Left ventricle myocardium inferior (tissue), 1 donor: ENCODE results near the gene INAFM2. TPM values are rescaled to one million over a fixed set of nuclear protein-coding genes. Genes with fewer than 3 reads are reported as not detected.

ENCODE experiments used
- DNase-seq: peaks from one replicate; pipeline ENCODE4 v3.0.0-alpha.2; 2020
- H3K27ac ChIP-seq: fragments of 200-600 bp; replicated peaks from 2 replicates; pipeline ENCODE4 v1.8.0; 2021
- H3K27me3 ChIP-seq: fragments of 200-600 bp; 2 replicates; pipeline ENCODE4 v1.8.0; 2021; ENCODE audit warnings: low read depth
- H3K36me3 ChIP-seq: fragments of 200-600 bp; 2 replicates; pipeline ENCODE4 v1.8.0; 2021
- H3K4me1 ChIP-seq: fragments of 200-600 bp; 2 replicates; pipeline ENCODE4 v1.8.0; 2021
- H3K4me3 ChIP-seq: fragments of 200-600 bp; 2 replicates; pipeline ENCODE4 v1.8.0; 2021; ENCODE audit warnings: mild to moderate bottlenecking, moderate library complexity
- H3K9me3 ChIP-seq: fragments of 200-600 bp; replicated peaks from 2 replicates; pipeline ENCODE4 v1.8.0; 2021
- intact Hi-C: fragments of 100-400 bp; cut with micrococcal nuclease; formaldehyde crosslinking; loops from one replicate; pipeline ENCODE4 v1.11.0; 2022
- total RNA-seq: library from RNA; stranded (reverse); fragmentation: NEBNext Ultra II Directional; extraction: Animal tissue kit (Norgen Biotek cat#: 25700); gene quantifications from one replicate; pipeline ENCODE4 v1.2.1, GENCODE V29; 2021
- TF ChIP-seq, protein P1 (sequence below): fragments of 200-600 bp; IDR thresholded peaks from 2 replicates; pipeline ENCODE4 v1.8.0; 2021; ENCODE audit warnings: antibody characterized with exemption, mild to moderate bottlenecking, borderline replicate concordance
- donor health status: DM: no; HTN: yes; CAD: no; lungs with severe emphysema.

INAFM2 gene
- total RNA-seq, 1 donor from 2014 or later: 52.7 TPM

- no peaks in the 10 kb centered on the region for H3K27me3 ChIP-seq
- DNase-seq: no peak
- no peaks in the 10 kb centered on the region for H3K9me3 ChIP-seq
- H3K36me3 ChIP-seq: no peaks in the 10 kb centered on the region
- peak overlapping the region; percentile 57 for H3K4me3 ChIP-seq
- H3K4me1 ChIP-seq: peaks cover 36% of the 10 kb centered on the region
- H3K27ac ChIP-seq: peak overlapping the region; percentile 95
- TF ChIP-seq, protein P1, sequence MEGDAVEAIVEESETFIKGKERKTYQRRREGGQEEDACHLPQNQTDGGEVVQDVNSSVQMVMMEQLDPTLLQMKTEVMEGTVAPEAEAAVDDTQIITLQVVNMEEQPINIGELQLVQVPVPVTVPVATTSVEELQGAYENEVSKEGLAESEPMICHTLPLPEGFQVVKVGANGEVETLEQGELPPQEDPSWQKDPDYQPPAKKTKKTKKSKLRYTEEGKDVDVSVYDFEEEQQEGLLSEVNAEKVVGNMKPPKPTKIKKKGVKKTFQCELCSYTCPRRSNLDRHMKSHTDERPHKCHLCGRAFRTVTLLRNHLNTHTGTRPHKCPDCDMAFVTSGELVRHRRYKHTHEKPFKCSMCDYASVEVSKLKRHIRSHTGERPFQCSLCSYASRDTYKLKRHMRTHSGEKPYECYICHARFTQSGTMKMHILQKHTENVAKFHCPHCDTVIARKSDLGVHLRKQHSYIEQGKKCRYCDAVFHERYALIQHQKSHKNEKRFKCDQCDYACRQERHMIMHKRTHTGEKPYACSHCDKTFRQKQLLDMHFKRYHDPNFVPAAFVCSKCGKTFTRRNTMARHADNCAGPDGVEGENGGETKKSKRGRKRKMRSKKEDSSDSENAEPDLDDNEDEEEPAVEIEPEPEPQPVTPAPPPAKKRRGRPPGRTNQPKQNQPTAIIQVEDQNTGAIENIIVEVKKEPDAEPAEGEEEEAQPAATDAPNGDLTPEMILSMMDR: no peak
- intact Hi-C loops: no loop called here
Observed at GRCh38 chr15:40367371-40367685, 43.8 kb downstream of the INAFM2 start.

GRCh38 chr15:40367686-40368611, 44.5 kb downstream of the INAFM2 start:
- no peaks in the 10 kb centered on the region for H3K9me3 ChIP-seq
- H3K36me3 ChIP-seq: no peaks in the 10 kb centered on the region
- TF ChIP-seq, protein P1: peak; percentile 92
- H3K27ac ChIP-seq: peak overlapping the region; percentile 95
- peak overlapping the region; percentile 57 for H3K4me3 ChIP-seq
- H3K27me3 ChIP-seq: no peaks in the 10 kb centered on the region
- peak; percentile 82 for DNase-seq
- peaks cover 40% of the 10 kb centered on the region for H3K4me1 ChIP-seq
- intact Hi-C loops: no loop called here

DNA sequence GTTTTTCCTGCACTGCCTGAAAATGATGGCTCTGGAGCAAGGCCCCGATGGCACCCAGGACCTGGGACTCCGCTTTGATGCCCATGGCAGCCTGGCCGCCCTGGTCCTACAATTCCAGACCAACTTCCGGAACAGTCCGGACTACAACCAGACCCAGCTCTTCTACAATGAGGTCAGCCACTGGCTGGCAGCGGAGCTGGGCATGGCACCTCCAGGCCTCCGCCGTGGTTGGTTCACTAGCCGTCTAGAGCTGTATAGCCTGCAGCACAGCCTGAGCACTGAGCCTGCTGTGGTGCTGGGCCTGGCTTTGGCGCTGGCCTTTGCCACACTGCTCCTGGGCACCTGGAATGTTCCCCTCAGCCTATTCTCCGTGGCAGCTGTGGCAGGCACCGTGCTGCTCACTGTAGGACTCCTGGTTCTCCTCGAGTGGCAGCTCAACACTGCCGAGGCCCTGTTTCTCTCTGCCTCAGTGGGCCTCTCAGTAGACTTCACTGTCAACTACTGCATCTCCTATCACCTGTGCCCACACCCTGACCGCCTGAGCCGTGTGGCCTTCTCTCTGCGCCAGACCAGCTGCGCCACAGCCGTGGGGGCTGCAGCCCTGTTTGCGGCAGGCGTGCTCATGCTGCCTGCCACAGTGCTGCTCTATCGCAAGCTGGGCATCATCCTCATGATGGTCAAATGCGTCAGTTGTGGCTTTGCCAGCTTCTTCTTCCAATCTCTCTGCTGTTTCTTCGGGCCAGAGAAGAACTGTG, 45.4 kb downstream of the INAFM2 start:
- H3K9me3 ChIP-seq: no peaks in the 10 kb centered on the region
- TF ChIP-seq, protein P1: no peak
- peak overlapping the region; percentile 95 for H3K27ac ChIP-seq
- no peaks in the 10 kb centered on the region for H3K36me3 ChIP-seq
- H3K4me3 ChIP-seq: no peak overlapping the region
- intact Hi-C loops: no loop called here
- H3K27me3 ChIP-seq: no peaks in the 10 kb centered on the region
- DNase-seq: no peak
- peaks cover 42% of the 10 kb centered on the region for H3K4me1 ChIP-seq

DNA sequence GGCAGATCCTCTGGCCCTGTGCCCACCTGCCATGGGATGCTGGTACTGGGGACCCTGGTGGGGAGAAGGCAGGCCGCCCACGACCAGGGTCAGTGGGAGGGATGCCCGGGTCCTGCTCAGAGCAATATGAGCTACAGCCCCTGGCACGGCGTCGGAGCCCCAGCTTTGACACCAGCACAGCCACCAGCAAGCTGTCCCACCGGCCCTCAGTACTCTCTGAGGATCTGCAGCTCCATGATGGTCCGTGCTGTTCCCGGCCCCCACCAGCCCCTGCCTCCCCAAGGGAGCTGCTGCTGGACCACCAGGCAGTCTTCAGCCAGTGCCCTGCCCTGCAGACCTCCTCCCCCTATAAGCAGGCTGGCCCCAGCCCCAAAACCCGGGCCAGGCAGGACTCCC, 46.0 kb downstream of the INAFM2 start:
- TF ChIP-seq, protein P1: no peak
- intact Hi-C loops: no loop called here
- Histone ChIP-seq H3K9me3 (no peaks in the 10 kb centered on the region), H3K27me3 (no peaks in the 10 kb centered on the region), H3K36me3 (no peaks in the 10 kb centered on the region), H3K4me3 (no peak overlapping the region), H3K27ac (no peak overlapping the region), H3K4me1 (peaks cover 42% of the 10 kb centered on the region)
- DNase-seq: no peak

DNA sequence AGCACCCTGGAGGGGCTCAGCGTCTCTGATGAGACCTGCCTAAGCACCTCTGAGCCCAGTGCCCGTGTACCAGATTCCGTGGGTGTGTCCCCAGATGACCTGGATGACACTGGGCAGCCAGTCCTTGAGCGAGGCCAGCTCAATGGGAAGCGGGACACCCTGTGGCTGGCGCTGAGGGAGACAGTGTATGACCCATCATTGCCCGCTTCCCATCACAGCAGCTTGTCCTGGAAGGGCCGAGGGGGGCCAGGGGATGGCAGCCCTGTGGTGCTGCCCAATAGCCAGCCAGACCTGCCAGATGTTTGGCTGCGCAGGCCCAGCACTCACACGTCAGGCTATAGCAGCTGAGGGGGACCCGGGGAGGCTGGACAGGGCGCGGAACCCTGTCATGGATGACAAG, 46.5 kb downstream of the INAFM2 start:
- no peaks in the 10 kb centered on the region for H3K36me3 ChIP-seq
- H3K4me1 ChIP-seq: peaks cover 38% of the 10 kb centered on the region
- H3K27ac ChIP-seq: no peak overlapping the region
- intact Hi-C loops: no loop called here
- no peak overlapping the region for H3K4me3 ChIP-seq
- DNase-seq: no peak
- H3K9me3 ChIP-seq: no peaks in the 10 kb centered on the region
- TF ChIP-seq, protein P1: no peak
- no peaks in the 10 kb centered on the region for H3K27me3 ChIP-seq
